Uterus (tissue), 4 donors: ENCODE measurements around the gene POU3F2. TPM values are rescaled to one million over a fixed set of nuclear protein-coding genes. Genes with fewer than 3 reads are reported as not detected.

ENCODE experiments used
- DNase-seq, 2 donors: peaks; one replicate each; pipeline ENCODE4 v3.0.0-alpha.2; 2019 to 2020
- H3K27ac ChIP-seq, 2 donors: fragments of 200-600 bp; sonication (generic); 1 replicate in 1 of 2; 2 replicates in 1 of 2; pipeline ENCODE4 v1.5.1; 2016 to 2018
- H3K27me3 ChIP-seq, 2 donors: fragments of 200-600 bp; sonication (generic); one replicate each; pipeline ENCODE4 v1.5.1; 2018 to 2019; ENCODE audit warnings: control low read depth in 1 of 2
- H3K36me3 ChIP-seq, 2 donors: fragments of 200-600 bp; sonication (generic); one replicate each; pipeline ENCODE4 v1.5.1; 2019; ENCODE audit warnings: control low read depth in 1 of 2
- H3K4me1 ChIP-seq, 2 donors: fragments of 200-600 bp; sonication (generic); one replicate each; pipeline ENCODE4 v1.5.1; 2018 to 2019; ENCODE audit warnings: control low read depth in 1 of 2
- H3K4me3 ChIP-seq, 2 donors: fragments of 200-600 bp; sonication (generic); 1 replicate in 1 of 2; 2 replicates in 1 of 2; pipeline ENCODE4 v1.5.1; 2018 to 2019; ENCODE audit warnings: mild to moderate bottlenecking in 1 of 2
- H3K9me3 ChIP-seq, 2 donors: fragments of 200-600 bp; sonication (generic); one replicate each; pipeline ENCODE4 v1.5.1; 2019; ENCODE audit warnings: control low read depth in 1 of 2
- POLR2A ChIP-seq, 2 donors: fragments of 450-650 bp; IDR thresholded peaks; one replicate each; pipeline ENCODE4 v1.6.1; 2016; ENCODE audit warnings: antibody characterized with exemption in 2 of 2, mild to moderate bottlenecking in 1 of 2, moderate library complexity in 1 of 2
- intact Hi-C: fragments of 100-400 bp; cut with DNase I; formaldehyde crosslinking; loops from one replicate; pipeline ENCODE4 v1.15.1; 2023; ENCODE audit warnings: low total_unique reads
- total RNA-seq, 4 donors: library from RNA; depleted of rRNA in 3 of 4; stranded (reverse); fragments of >200 nt in 3 of 4; gene quantifications; one replicate each; pipeline versions ENCODE4 v1.1.0 to v1.2.4, GENCODE V29; 2014 to 2023
- TF ChIP-seq, protein P1 (sequence below), 4 experiments: fragments of 200-600 bp in 2 of 4; fragments of 450-650 bp in 2 of 4; sonication (generic) in 2 of 4; IDR thresholded peaks; one replicate each; pipeline ENCODE4 v1.5.1; 2016 to 2019; ENCODE audit warnings: antibody characterized with exemption in 4 of 4, mild to moderate bottlenecking in 2 of 4, moderate library complexity in 1 of 4
- donor health status: DM: yes; HTN: yes; CAD: no.

POU3F2 gene
- total RNA-seq, 4 donors from 2014 or later = not detected

DNA sequence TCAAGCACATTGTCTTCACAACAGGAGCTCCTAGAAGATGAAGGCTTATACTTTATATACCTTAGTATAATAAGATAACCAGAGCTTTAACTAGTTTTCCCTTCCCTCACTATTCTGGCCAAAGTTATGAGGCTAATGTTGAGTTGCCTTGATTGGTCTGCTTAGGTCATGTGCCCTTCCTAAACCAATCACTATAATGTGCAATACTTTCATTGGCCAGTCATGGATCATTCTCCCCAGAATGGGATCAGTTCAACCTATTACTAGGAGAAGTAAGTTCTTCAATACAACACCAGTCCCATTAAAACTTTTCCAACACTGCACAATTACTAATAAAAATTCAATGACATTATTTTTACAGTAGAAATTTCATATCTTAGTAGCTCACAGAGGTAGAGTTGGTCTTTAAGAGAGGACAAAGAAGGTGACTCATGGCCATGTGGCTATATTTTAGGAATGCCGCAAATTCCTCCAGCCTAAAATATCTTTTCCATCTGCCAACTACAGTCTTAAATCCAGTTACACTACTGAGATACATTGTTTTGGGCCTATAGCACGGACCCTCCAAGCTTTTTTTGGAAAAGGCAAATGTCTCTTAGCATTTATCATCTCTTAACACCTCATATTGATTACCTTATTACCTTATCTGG is 12.5 kb upstream of the POU3F2 start:
- H3K27me3 ChIP-seq = peaks cover 6 to 47% of the 10 kb centered on the region in 2 donors
- intact Hi-C loops = no loop called here
- no peak for TF ChIP-seq POLR2A (IDR thresholded peaks at IDR 0.05)
- TF ChIP-seq, protein P1, sequence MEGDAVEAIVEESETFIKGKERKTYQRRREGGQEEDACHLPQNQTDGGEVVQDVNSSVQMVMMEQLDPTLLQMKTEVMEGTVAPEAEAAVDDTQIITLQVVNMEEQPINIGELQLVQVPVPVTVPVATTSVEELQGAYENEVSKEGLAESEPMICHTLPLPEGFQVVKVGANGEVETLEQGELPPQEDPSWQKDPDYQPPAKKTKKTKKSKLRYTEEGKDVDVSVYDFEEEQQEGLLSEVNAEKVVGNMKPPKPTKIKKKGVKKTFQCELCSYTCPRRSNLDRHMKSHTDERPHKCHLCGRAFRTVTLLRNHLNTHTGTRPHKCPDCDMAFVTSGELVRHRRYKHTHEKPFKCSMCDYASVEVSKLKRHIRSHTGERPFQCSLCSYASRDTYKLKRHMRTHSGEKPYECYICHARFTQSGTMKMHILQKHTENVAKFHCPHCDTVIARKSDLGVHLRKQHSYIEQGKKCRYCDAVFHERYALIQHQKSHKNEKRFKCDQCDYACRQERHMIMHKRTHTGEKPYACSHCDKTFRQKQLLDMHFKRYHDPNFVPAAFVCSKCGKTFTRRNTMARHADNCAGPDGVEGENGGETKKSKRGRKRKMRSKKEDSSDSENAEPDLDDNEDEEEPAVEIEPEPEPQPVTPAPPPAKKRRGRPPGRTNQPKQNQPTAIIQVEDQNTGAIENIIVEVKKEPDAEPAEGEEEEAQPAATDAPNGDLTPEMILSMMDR (IDR thresholded peaks at IDR 0.05) = no peak

DNA sequence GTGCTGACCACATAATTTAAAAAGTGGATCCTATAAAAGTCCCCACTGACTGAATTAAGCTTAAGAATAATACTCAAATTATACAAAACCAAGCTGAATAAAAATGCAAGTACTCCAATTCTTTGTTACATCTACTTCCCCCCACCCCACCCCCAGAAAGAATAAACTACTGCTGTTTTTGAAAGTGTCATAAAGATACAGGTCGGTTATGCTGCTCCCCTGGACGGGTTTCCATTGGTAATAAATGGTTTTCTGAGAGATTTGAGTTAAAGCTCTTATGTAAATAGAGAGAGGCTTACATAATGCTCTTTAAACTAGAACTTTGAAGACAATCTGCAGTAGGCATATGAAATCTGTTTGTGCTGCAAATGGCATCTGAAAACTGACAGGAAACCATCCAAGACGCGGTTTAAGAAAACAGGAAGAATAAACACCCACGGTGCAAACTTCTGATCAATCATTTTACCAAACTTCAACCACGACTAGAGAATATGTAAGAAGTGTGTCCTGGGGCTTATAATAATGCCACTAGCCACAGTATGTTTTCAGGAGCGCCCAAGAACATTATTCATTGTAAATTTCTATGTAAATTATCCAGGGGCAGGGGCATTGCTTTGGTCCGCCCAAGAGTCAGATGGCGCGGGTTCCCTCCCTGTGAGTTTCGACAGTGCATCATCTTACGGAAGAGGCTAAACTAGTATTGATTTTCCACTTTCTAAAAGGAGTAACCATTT is 10.8 kb upstream of the POU3F2 start:
- H3K27ac ChIP-seq = no peak overlapping the region
- DNase-seq = no peak
- peaks cover 11 to 64% of the 10 kb centered on the region in 2 donors for H3K27me3 ChIP-seq
- no peaks in the 10 kb centered on the region for H3K9me3 ChIP-seq
- intact Hi-C loops = no loop called here
- no peak overlapping the region for H3K4me3 ChIP-seq
- no peak for TF ChIP-seq POLR2A (IDR thresholded peaks at IDR 0.05)
- TF ChIP-seq, protein P1 (IDR thresholded peaks at IDR 0.05) = no peak
- no peaks in the 10 kb centered on the region for H3K36me3 ChIP-seq
- peaks cover 0 to 5% of the 10 kb centered on the region in 2 donors for H3K4me1 ChIP-seq

More for the DNA sequence above, 12.5 kb upstream of the POU3F2 start:
- H3K4me3 ChIP-seq = no peak overlapping the region
- H3K4me1 ChIP-seq = no peaks in the 10 kb centered on the region
- H3K9me3 ChIP-seq = no peaks in the 10 kb centered on the region
- H3K27ac ChIP-seq = no peak overlapping the region
- no peaks in the 10 kb centered on the region for H3K36me3 ChIP-seq
- DNase-seq = no peak

DNA sequence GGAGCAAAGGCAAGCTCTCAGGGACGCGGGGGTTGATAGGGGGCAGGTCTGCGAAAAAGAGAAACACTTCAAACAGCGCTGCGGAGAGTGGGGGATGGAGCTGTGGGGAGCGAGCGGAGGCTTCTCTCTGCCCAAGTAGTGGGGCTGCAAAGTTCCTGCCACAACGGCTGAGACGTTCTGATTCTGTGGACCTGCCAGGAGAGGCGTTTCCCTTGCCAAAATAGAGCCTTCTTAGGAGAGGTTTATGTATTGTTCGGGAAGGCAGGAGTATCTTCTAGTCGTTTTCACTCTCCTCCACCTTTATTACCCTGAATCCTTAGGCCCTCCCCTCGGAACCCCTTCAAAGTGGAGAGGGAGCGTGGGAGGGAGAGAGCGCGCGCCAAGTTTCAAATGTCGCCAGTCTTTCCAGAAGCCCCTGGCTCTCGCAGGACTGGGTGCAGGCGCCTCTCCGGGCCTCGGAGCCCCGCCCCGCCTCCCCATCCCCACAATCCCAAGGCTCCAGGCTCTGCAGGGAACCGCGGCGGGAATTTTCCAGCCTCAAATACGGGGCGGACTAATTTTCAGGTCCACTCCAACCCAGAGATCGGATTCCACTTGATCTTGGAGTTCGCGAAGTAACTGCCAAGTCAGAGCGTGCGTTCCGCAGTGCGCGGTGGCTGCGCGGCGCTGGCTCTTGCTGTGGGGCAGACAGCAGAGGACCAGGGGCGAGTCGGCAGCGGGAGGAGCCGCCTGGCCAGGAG is 10.0 kb upstream of the POU3F2 start:
- Histone ChIP-seq H3K4me1 (peaks cover 0 to 5% of the 10 kb centered on the region in 2 donors), H3K27me3 (peaks cover 15 to 71% of the 10 kb centered on the region in 2 donors), H3K4me3 (no peak overlapping the region), H3K27ac (no peak overlapping the region), H3K36me3 (no peaks in the 10 kb centered on the region), H3K9me3 (no peaks in the 10 kb centered on the region)
- no peak for DNase-seq
- intact Hi-C loops = no loop called here
- TF ChIP-seq, protein P1 (IDR thresholded peaks at IDR 0.05) = no peak
- no peak for TF ChIP-seq POLR2A (IDR thresholded peaks at IDR 0.05)

DNA sequence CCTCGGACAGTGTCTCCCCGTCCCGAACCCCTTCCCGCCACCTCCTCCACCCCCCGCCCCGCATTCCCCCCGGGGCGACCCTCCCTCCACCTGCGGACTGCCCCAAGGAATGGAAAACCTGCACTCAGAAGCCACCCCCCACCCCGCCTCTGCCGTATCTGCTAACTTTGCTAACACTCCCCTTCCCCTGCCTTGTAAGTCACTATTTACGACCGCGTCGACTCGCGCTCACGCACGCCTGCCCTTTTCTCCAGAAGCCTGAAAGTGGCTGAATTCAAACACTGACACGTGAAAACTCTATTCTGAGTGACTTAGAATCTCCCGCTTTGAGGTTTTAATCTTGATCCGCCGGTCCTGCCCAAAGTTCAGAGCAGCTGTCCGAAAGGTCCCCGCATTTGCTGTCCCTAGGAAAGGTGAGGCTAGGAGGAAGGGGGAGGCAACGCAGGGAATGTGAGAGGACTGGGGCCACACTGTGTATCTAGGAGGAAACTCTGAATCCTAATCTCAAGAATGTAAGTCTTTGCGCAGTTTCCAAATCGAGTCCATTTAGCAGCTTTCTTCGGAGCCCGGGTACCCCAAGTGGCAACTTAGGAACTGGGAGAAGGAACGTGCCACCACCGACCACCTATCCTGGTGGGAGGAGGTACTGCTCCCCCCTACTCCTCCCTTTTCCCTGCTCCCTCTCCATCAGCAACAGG is 9.3 kb upstream of the POU3F2 start:
- Histone ChIP-seq H3K9me3 (no peaks in the 10 kb centered on the region), H3K4me3 (no peak overlapping the region), H3K27me3 (peaks cover 15 to 78% of the 10 kb centered on the region in 2 donors), H3K27ac (no peak overlapping the region), H3K4me1 (peaks cover 0 to 5% of the 10 kb centered on the region in 2 donors), H3K36me3 (no peaks in the 10 kb centered on the region)
- no peak for DNase-seq
- intact Hi-C loops = no loop called here
- TF ChIP-seq POLR2A (IDR thresholded peaks at IDR 0.05) = no peak
- TF ChIP-seq, protein P1 (IDR thresholded peaks at IDR 0.05) = no peak
